MV-4-11 (cell line): ENCODE data around the gene MYO7B.
"Not testable (repeated sequence)": the region's sequence is repeated elsewhere in the genome, so short reads cannot be mapped to it uniquely, and the experiment has no call there.

ENCODE experiments used
- DNase-seq: peaks from one replicate; lab custom pipeline; 2025; lab: John Stamatoyannopoulos, UW

MYO7B gene

DNA sequence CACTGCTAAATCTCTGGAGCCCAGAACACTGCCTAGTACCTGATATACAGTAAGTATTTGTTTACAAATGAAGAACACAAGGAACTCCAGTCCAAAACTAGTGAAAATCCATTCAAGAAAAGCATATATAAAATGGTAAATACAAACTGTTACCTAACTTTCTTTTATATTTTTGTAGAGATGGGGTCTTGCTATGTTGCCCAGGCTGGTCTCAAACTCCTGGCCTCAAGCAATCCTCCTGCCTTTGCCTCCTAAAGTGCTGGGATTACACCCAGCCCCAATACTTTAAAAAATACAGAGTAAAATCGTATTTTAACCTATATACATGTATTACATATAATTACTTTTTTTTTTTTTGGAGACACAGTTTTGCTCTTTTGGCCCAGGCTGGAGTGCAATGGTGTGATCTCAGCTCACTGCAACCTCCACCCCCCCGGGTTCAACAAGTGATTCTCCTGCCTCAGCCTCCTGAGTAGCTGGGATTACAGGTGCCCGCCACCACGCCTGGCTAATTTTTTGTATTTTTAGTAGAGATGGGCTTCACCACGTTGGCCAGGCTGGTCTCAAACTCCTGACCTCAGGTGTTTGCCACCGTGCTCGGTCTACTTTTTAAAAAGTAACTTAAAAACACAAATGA, 11.2 kb upstream of the MYO7B start:
- not testable (repeated sequence) for DNase-seq

DNA sequence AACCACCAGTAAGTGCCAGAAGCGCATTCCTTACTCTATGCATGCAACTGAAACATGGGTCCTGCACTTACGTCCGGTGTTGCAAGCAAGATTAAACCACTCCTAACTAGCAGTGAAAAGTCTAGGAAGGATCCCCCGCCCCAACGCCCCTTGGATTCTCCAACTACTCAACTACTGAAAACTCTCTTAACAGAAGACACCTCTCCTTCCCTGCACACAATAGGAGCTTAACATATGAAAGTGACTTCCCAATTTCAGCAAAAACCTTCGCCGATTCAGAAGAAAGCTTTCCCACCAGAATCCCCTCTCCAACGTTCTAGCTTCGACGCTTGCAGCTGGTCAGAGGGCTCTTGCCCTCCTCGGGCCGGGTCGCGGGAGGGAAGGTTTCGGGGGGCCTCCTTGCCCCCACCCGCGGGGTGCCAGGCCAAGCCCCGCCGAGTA, 9.8 kb upstream of the MYO7B start:
- peak; percentile 31 for DNase-seq

DNA sequence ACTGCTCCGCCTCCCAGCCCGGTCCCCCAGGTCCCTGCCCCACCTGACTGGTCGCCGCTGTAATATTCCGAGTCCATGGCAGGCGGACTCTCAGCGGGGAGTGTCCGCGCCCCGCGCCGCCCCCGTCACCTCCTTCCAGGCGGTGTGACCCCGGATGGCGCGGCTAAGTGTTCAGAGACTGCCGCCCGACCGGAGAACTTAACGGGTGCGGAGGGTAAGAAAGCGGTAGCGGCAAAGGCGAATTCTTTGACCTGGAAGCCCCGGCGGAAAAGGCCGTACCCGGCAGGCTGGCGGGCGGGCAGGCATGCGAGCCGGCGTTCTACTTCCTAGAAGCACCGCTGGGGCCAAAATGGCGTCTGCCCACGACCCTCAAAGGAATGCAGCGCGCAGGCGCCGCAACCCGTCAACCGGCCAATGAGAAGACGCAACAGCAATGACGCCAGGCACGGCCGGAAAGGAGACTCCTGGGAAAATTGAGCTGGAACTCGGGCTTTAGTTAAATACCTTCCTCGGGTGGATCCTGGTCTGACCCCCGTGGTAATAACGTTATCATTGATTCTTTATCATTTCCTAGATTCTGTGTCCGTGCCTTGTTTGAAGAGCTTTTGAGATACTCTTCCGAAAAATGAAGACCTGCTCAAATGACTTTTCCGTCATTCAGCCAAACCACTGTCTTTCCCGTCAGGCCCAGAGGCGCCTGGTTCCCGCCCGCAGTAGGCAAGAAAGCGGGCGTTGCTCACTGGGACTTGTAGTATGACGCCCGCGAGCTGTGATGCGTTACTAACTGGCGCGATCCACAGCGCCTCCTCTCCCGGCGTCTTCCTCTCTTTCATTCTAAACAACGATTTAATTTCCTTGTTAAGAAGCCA, 9.1 kb upstream of the MYO7B start, which contains the start of gene IWS1:
TSS of gene IWS1 (minus strand) at position 358 of the 869 bp plus-strand sequence. CDS start at position 77, 281 bp downstream.
- DNase-seq, result peak; percentile 95

DNA sequence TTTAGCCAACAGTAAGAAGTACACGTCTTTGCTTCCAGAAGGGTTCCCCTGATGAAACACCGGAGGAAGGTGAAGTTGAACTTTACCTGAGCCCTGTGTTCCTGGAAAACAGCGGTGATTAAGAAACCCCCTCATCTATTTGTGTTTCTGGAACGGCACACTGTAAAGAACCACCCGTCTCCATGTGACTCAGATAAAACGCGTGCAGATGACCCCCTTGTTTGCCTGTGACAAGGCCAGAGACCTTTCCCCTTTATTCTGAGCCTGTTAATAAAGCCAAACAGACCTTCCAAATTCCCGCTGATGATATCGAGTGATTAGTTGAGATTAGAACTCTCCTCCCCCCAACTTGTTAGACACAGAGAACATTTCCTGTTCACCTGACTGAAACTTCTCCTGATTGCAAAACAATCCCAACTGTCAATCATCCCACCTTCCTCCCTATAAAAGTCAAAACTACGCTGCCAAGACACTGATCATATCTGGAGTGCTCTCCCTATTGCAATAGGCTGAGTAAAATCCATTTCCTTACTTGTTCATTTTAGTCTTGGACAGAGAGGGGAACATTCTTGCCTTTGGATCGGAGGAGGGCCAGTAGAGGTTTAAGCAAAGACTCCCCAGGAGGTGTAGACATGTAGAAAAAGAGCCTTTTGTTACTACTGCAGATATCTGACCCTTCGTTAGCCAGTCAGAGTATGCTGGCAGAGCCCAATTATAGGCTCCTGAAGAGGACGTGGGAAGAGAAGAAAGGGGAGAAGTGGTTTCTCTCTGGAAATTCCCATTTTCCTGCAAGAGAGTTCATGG, 8.3 kb upstream of the MYO7B start:
- no peak for DNase-seq

DNA sequence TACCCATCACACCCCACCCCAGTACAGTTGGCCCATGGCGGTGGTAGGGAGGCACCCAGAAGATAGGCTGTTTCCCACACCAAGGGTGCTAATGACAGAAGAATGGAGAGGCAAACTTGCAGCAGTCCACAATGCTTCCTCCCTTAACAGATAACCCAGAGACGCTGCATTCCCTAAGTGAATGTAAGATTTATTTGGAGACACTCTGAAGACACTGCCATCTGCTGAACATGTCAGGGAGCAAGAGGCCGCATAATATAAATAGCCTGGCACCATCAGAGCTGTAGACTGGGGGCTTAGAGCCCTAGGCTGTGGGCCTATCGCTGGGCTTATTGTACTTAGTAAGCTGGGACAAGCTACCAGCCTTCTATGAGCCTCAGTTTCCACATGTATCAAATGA, 7.0 kb upstream of the MYO7B start:
- DNase-seq, result peak; percentile 42

DNA sequence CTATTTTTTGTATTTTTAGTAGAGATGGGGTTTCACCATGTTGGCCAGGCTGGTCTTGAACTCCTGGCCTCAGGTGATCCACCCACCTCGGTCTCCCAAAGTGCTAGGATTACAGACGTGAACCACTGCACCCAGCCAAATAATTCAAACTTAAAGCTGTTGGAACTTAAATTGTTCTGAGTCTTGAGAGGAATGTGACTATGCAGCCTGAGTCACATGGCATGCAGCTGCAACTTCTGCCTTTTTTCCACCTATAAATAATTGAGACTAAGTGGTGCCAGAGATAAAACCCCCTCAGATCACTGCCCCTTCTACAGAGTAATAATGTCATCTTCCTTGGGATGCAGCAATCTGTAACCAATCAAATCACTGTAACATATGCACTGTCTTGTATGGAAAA, 6.1 kb upstream of the MYO7B start:
- not testable (repeated sequence) for DNase-seq

DNA sequence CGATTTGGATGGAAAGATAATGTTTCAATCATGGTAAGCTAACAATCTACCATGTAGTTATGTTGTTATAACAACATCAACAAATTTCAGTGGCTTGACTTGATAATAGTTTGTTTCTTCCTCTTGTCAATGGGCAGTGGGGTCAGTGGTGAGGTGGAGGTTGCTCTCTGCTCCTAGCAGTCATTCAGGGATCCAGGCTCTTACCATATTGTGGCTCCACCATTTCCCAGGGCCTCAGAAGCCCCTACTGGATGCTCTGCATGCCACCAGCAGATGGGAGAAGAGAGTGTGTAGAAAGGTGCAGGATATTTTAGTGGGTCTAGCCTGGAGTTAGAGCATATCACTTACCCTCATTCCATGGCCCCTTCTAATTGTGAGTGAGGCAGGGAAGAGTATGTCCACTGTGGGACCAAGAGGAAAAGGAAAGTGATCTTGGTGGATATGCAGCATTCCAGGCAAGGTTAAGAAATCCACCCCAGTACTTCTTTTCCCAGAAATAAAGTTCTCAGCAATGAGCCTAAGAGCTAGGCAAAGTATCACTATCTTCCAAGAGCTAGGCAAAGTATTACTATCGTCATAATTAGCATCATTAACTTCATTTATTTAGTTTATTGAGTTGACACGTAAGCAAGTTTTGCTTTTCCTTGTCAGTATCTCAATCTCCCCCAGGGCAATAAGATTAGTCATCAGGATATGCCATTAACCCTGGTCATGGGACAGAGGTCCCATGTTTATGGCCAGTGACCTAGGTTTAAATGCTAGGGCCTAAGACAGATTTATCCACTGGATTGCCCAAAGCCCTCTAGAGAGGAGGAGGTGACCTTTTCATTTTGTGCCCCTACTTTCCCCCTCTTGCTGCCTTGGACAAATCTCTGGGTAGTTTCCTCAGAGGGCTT, 5.0 kb upstream of the MYO7B start:
- no peak for DNase-seq

DNA sequence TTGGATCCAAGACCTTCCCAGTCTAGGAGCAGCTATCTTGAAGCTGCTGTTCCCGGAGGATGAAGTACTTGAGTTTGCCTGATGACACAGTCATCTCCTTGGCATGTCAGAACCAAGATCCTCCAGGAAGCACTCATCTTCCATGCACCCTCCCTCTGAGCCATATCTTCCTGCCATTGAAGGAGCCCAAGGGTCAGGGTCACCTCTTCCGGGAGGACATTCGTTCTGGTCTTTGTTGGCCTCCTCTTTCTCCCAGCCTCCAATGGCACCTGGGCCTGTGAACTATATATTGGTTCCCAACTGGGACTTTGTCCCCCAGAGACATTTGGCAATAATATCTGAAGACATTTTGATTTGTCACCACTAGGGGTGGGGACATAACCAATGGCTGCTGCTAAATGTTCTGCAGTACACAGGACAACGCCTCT, 4.2 kb upstream of the MYO7B start:
- DNase-seq, result no peak

DNA sequence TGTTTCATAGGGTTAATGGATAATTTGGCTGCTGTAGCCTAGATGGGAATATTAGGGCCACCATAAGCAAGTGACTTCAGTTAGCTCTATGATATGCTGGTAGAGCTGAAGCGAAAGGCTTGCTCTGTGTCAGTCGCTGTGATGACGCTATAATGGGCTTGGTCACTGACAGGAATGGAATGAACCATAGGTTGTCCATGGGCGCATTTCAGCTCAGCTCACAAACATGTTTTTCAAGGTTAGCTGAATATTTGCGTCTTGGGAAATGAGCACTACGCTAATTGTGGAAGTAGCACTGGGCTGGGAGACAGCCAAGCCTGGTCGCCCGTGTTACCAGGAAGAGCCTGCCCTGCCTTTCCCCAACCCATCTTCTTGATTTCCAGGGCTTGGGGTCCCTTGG, 3.2 kb upstream of the MYO7B start:
- DNase-seq, result no peak

DNA sequence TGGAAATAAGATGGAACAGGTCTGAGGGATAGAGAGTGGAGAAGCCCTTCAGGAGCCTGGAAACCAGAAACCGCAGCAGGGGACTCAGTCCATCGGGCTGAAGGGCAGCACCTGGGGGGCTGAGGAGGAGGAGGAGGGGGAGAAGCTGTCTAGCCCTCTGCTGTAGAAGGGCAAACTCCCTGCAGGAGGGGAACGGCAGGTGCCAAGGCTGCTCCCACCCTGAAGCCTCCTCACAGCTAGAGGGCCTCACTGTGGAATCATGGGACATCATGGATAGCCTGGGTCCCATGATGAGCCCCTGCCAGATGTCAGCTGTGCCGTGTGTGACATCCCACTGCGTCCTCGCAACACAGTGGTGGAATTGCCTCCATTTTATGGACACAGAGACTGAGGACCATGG, 435 bp downstream of the MYO7B start:
- DNase-seq, result no peak

DNA sequence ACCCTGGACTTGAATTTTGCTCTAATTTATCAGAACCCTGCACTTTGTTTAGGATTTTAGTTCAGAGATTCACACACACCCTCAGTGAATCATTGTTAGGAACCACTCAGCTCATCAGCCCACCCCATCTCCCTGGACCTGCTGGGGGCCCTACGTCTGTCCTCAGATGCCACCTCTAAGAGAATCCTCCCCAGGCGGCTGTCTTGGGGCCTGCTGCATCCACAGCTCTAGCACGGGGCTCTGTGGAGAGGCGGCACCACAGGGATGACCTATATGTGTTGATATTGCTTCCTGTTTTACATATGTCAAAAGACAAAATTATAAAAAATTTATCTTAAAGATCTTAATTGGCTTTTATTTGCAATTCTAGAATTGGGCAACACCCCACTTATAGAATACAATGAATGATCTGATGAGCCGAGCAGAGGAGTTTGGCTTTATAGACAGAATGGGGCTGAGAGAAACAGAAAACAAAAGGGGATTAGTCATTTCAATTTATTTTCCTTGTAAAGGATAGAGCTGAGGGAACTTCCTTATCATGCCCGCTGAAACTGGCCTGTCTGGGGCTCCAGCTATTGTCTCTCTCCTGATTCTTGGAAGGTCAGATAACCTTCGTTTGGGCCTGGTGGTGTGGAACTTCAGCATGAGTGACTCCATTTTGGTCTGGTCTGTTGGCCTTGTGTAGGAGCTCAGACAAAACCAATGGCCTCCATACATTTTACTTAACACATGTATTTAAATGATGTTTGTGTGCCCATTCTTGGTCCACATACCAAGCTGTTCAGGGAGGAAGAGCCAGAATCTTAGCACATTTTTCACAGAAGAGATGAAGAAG, 1.4 kb downstream of the MYO7B start:
- peak; percentile 11 for DNase-seq

DNA sequence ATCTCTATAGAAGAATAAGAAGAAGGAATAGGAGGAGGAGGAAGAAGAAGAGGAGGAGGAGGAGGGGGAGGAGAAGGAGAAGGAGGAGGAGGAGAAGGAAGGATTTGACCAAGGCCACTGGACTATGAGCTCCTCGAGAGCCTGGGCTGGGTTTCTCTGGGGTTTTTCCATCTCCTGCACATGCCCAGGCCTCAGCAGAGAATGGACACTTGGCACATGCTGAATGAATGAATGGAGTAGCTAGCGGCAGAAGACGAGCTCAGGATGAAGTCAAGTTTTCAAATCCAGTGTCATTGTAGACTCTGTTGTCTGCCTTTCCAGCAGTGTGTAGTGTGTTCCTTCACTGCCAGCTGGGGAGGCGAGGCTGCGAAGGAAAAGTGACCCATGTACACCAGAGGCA, 2.2 kb downstream of the MYO7B start:
- no peak for DNase-seq

DNA sequence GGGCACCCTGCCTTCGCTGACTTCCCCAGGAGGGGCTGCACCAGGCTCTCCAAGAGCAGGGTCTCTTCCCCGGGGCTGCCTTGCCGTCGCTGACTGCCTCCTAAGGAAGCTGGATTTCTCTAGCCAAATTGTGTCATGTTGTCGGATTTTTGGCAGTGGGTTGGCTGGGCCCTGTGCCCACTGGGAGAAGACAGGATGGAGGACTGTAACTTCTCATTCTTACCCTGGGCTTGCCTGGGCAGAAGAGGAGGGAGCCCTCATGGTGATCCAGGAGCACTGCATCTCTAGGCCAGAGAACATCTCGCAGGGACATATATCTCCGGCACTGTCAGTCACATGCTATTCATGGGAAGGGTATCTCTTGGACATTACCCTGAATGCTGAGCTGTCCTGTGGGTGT, 6.3 kb downstream of the MYO7B start:
- no peak for DNase-seq

DNA sequence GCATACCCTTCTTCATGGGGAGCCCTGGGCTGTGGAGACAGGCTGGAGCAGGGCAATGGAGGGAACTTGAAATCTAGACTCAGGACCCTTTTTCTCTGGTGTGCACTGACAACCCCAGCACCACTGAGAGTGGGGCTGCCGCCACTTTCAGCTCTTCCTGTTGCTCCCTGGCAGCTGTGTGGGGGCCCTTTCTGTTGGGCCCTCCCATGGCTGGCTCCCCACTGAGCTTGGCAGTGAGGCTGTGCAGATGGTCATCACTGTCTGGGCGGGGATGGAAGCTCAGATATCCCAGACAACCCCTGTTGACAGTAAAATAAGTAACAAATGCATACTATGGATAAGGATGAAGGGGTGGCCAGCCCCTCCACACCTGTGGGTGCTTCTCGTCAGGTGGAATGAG, 6.7 kb downstream of the MYO7B start:
- DNase-seq, result no peak

DNA sequence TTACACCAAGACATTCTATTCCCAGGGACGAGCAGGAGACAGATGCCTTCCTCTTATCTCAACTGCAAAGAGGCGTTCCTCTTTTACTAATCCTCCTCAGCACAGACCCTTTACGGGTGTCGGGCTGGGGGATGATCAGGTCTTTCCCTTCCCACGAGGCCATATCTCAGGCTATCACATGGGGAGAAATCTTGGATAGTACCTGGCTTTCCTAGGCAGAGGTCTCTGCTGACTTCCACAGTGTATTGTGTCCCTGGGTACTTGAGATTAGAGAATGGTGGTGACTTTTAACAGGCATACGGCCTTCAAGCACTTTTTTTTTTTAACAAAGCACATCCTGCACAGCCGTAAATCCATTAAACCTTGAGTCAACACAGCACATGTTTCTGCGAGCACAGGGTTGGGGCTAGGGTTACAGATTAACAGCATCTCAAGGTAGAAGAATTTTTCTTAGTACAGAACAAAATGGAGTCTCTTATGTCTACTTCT, 7.6 kb downstream of the MYO7B start:
- not testable (repeated sequence) for DNase-seq

DNA sequence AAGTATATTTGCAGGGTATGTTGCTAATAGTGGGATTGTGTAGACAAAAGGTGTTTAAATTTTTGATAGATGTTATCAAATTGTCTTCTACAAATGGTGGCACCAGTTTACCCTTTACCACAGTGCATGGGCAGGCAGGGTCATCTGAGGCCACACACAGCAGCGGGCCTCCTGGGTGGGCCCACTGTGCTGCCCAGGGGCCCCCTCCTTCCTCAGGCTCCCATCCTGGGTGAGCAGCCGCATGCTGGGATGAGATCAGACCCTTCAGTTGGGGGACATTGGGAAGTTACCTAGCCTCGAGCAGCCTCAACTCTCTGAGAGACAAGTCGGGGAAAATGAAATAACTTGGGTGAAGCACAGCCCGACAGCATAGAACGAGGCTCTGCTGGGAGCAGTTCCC, 9.7 kb downstream of the MYO7B start:
- no peak for DNase-seq

DNA sequence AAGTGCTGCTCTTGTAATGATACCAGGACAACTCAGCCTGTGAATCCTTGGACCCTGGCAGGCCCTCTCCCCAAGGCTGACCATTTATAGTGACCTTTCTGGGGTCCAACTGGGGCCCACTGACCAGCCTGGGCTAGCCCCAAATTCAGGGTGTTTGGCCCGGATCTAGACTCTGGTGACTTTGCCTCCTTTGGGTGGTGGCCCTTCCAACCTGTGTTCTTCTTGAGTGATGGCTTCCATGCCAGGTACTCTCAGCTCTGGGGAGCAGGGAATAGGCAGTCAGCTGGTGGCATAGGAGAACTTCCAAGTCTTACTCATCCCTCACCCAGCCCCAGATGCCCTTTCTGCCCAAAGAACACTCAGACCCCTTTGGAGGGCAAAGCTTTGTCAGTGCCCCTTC, 10.3 kb downstream of the MYO7B start:
- no peak for DNase-seq

DNA sequence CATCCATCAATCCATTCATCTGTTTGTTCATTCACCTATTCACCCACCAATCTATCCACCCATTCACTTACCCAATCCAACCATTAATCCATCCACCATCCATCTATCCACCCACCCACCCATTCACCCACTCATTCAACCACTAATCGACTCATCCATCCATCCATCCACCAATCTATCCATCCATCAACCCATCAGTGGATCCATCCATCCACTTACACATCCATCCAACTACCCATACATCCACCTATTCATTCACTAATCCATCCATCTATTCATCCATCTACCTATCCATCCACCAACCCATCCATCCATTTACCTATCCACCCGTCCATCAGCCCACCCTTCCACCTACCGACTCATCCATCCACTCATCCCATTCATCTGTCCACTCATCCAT, 11.3 kb downstream of the MYO7B start:
- no peak for DNase-seq

DNA sequence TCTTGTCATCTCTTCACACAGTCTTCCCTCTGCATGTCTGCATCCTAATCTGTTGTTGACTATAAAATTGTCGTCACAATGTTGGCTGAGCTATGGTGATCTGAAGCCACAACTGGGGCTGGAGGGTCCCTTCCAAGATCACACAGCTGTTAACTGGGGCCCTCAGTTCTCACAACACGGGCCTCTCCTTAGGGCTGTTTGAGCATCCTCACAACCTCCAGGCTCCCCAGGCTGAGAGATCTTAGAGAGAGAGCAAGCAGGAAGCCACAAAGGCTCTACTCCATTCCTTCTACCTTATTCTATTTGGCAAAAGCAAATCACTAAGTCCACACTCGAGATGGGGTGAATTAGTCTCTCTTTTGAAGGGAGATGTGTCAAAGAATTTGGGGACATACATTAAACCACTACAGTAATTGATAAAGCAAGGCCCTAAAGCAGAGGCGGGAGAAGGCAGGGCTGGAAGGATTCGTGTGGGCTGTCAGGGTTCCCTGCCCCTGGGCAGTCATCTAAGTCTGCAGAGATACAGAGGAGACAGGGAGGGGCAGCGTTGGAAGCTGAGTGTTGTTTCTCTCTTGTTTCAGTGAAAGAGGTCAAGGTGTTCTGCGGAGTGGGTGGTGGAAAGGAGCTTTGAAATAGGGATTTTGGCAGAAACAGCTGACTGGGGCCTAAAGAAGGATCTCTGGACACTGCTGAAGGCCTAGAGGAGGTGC, 15.9 kb downstream of the MYO7B start:
- DNase-seq, result no peak

DNA sequence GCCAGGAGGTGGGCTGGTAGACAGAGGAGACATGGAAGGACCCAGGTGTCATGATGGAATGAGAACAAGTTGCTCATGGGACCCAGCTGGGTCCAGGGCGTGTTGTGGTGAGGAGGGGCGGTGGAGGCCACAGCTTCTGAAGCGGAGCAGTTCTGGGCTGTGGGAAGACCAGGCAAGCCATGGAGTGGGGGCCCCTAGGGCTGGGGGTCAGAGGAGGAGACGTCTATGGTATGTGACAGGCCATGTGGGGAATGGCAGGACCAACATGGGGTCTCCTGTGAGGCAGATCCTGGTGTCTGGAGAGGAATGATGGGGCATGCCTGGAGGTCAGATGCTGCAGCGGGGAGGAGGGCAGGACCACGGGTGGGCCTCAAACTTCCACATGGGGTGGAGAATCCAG, 16.9 kb downstream of the MYO7B start:
- no peak for DNase-seq
